Suppressor macrophage (primary cell): Measurements from ENCODE around the gene CYP2A7.
A peak's percentile ranks its signal among the peaks of the same experiment; 100 is the strongest.
"Not testable (repeated sequence)": the region's sequence is repeated elsewhere in the genome, so short reads cannot be mapped to it uniquely, and the experiment has no call there.

ENCODE experiments used
- DNase-seq, 4 experiments: peaks; one replicate each; pipeline ENCODE4 v3.0.0-alpha.2; 2020 to 2022

Gene CYP2A7

DNA sequence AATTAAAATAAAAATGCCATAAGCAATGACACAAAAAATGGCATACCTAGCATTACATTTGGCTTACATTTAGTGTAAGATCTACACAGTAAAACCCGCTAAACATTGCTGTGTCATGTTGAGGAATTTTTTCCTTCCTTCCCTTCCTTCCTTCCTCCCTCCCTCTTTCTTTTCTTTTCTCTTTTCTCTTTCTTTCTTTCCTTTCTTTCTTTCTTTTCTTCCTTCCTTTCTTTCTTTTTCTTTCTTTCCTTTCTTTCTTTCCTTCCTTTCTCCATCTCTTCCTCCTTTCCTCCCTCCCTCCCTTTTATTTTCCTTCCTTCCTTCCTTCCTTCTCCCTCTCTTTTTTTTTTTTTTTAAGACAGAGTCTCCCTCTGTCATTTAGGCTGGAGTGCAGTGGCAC is 43.6 kb downstream of the CYP2A7 start:
- not testable (repeated sequence) for DNase-seq

DNA sequence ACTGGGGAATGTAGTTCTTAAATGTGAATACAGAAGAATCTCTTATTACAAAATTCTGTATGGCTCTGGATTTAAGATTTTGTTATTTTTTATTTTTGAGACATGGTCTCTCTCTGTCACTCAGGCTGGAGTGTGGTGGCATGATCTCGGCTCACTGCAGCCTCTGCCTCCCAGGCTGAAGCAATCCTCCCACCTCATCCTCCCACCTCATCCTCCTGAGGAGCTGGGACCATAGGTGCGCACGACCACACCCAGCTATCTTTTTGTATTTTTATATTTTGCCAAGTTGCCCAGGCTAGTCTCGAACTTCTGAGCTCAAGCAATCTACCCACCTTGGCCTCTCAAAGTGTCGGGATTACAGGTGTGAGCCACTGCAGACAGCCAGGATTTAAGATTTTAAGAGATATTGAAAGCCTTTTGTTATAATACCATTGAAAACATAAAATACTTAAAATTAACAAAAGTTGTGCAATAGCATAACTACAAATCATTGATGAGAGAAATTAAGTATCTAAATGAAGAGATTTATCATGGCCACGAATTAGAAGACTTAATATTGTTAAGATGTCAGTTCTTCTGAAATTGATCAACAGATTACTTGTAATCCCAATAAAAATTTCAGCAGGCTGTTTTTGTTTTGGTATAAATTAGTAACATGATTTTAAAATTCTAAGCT is 45.1 kb downstream of the CYP2A7 start:
- DNase-seq, result no peak

DNA sequence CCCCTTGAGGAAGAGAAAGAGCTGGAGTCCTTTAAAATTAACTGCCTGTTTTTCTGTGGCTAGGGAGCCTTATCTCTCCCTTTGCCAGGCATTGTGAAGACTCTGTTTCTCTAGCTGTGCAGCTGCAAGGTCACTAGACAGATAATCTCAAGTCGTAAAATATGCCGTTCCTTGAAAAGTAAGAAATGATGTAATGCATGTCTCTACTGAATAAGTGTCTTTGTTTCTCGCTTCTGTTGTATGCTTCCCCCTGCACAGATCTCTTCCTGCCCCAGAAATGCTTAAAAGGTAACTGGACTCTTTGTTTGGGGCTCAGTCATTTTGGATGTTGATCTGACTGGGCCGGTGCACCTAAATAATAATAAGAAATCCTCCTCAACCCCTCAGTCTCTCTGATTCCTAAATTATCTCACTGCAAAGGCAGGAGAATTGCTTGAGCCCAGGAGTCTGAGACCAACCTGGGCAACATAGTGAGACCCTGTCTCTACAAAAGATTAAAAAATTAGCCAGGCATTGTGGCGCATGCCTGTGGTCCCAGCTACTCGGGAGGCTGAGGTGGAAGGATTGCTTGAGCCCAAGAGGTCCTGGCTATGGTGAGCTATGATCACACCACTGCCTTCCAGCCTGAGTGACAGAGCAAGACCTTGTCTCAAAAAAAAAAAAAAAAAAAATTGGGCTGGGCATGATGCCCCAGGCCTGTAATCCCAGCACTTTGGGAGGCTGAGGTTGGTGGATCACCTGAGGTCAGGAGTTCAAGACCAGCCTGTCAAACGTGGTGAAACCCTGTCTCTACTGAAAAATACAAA is 48.1 kb downstream of the CYP2A7 start:
- not testable (repeated sequence) for DNase-seq

DNA sequence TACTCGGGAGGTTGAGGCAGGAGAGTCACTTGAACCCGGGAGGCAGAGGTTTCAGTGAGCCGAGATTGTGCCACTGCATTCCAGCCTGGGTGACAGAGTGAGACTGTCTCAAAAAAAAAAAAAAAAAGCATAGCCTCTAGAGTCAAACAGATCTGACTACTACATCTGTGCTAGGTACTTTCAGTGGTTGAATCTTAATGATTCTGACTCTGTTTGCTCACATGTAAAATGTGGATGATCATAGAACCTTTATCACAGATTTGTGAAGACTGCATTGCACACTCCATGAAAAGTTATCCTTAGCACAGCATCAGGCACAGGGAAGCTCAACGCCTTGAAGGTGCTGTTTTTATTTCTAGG is 49.6 kb downstream of the CYP2A7 start:
- not testable (repeated sequence) for DNase-seq

DNA sequence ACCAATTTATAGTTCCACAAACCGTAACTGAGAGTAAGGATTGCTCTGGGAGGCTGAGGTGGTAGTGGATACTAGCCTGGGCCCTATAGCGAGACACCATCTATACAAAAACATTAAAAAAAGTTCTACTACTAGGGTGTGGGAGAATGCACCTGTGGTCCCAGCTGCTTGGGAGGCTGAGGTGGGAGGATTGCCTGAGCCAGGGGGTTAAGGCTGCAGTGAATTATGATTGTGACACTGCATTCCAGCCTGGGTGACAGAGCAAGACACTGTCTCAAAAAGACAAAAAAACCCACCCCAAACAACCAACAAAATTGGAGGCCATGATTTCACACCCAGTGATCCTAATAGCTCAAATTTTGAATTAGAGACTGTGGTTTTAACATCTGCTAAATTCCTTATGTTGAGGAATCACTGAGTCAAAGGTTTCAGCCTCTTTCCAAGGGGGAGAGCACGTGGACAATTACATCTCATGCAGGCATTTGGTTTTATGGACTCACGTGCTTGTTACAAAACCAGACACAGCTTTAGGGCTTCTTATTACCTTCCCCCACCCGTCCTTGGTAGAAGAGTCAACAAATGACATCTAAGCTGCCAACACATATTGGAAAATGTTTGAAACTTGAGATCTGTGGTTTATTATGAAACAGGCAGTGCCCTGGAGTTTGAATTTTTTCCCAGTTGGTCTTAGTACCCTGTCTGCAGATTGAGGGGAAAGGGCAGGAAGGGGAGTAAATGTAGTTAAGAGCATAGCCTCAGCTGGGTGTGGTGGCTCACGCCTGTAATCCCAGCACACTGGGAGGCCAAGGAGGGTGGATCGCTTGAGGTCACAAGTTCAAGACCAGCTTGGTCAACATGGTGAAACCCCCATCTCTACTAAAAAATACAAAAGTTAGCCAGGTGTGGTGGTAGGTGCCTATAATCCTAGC is 50.3 kb downstream of the CYP2A7 start:
- DNase-seq, result peak; percentile 77 to 94 (median 85)

DNA sequence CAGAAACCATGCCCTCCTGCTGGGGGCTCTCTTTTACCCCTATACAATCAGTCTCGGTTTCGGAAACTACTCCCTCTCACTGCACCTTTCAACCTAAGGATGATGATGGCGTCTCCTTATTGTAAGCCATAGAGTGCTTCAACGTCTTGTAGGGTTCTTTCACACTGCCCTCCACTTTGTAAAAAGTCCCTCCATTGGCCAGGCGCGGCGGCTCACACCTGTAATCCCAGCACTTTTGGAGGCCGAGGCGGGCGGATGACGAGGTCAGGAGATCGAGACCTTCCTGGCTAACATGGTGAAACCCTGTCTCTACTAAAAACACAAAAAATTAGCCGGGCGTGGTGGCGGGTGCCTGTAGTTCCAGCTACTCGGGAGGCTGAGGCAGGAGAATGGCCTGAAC is 51.3 kb downstream of the CYP2A7 start:
- DNase-seq, result not testable (repeated sequence)

DNA sequence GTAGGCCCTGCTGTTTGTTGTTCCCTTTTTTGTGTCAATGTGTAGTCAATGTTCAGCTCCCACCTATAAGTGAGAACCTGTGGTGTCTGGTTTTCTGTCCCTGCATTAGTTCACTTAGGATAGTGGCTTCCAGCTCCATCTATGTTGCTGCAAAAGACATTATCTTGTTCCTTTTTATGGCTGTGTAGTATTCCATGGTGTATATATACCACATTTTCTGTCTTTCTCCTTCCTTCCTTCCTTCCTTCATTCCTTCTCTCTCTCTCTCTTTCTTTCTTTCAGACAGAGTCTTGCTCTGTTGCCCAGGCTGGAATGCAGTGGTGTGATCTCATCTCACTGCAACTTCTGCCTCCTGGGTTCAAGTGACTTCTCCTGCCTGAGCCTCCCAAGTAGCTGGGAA is 52.8 kb downstream of the CYP2A7 start:
- no peak for DNase-seq

DNA sequence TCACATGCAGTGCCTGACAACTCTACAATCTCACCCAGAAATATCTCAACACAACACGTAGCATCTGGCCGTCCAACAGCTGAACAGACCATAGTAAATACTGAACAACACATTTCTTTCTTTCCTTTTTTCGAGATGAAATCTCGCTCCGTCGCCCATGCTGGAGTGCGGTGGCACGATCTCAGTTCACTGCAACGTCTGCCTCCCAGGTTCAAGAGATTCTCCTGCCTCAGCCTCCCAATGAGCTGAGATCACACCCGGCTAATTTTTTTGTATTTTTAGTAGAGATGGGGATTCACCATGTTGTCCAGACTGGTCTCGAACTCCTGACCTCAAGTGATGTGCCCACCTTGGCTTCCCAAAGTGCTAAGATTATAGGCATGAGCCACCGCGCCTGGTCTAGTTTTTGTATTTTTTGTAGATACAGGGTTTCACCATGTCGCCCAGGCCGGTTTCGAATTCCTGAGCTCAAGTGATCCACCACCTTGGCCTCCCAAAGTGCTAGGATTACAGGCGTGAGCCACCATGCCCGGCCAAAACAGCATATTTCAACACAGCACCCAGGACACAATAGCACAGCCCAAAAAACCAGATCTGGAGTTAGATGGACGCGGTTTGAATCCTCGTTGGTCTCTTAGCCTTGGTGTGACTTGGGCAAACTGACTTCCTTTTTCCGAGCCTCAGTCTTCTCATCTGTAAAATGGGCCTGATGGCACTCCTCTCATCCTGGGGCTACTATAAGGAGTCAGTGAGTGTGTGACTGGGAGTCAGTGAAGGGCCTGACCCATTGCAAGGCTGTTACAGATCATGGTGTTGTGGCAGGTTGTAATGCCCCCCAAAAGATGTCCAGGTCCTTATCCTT is 54.4 kb downstream of the CYP2A7 start:
- no peak for DNase-seq

DNA sequence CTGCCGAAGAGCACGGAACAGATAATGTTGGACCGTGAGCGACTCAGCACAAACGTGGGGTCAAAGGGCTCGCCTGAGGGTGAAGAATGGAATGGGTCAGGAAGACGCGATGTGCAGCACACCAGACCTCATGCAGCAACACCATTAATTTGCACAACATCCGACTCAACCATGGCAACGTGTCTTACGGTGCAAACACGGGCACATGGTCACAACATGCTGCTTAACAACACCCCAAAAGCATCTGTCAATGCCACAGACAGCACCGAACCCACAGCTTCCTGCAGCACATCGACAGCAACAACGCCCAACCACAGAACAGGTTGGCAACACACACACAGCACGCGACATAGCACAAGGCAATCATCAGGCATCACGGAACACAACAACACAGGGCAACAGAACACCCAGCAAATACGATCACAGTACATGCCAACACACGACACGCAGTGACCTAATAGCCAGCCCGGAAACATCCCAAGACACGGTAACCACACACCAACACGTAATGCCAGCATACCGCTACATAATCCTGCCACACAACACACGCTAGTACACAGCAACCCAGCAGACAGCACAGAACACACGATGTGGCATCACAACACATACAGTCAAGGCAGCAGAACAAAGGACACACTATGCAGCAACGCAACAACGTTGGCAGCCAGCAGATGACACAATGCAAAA is 55.2 kb downstream of the CYP2A7 start:
- DNase-seq, result peak in 1 of 4 experiments; percentile 40

DNA sequence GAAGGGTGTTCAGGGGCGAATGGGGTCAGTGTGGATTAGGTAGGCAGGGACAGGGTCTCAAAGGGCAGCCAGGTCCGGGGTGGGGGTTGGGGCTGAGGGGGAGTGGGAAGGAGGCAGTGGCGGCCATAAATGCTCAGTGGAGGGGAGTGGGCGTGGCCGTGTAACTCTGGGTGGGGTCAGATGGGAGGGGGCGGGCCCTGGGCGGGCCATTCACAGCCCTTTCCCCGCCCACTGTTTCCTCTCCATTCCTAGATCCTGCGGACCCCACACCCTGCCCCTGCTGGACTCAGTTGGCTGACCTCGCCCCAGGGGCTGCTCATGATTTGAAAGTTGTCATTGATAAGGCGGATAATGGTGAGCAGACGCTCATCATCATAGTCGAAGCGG is 55.7 kb downstream of the CYP2A7 start:
- not testable (repeated sequence) for DNase-seq

DNA sequence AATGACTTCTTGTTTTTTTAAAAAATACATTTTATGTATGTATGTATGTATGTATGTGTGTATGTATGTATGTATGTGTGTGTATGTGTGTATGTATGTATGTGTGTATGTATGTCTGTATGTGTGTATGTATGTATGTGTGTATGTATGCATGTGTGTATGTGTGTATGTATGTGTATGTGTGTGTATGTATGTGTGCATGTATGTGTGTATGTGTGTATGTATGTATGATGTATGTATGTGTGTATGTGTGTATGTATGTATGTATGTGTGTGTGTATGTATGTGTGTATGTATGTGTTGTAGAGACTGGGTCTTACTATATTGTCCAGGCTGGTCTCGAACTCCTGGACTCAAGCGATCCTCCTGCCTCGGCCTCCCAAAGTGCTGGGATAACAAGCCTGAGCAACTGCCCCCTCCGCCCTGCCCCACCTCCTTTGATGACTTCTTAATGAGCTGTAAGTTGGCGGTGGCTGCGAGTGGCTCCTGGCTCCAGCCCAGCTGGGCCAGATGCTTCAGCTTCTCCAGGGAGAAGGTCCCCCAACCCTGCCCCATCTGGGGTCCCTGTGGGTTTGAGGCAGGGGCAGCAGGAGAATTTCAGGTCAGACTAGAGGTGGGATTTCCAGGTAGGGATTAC is 56.5 kb downstream of the CYP2A7 start:
- not testable (repeated sequence) for DNase-seq
